PC-9 (cell line): Measurements from ENCODE around the gene MORN4.

ENCODE experiments used
- CTCF ChIP-seq: fragments of 200-600 bp; sonication (generic); conservative IDR thresholded peaks from 2 replicates; pipeline ENCODE4 v1.6.1; 2017; ENCODE audit warnings: mixed run types, antibody characterized with exemption, mild to moderate bottlenecking, moderate library complexity
- EZH2 ChIP-seq: fragments of 200-600 bp; sonication (generic); IDR thresholded peaks from 2 replicates; pipeline ENCODE4 v1.8.0; 2017; ENCODE audit warnings: antibody characterized with exemption, low read depth

- TF ChIP-seq CTCF: no peak
- no peak for TF ChIP-seq EZH2
Measured at GRCh38 chr10:97669571-97669970, 36.3 kb upstream of the MORN4 start.
